ENCODE measurements around the gene ITM2B. TPM values are rescaled to one million over a fixed set of nuclear protein-coding genes. Genes with fewer than 3 reads are reported as not detected.

The ITM2B gene
- 100 to 1,000 TPM; 418 to 517 (median 511) TPM for total RNA-seq
- long read RNA-seq, donor 1, full-length matches to known transcripts: 558 of 570 reads
- long read RNA-seq, donor 1, partial matches to known transcripts: 9 of 570 reads
- long read RNA-seq, donor 1, other reads (novel, unspliced or antisense): 3 of 570 reads
- long read RNA-seq, donor 2, full-length matches to known transcripts: 553 of 696 reads
- long read RNA-seq, donor 2, partial matches to known transcripts: 137 of 696 reads
- long read RNA-seq, donor 2, other reads (novel, unspliced or antisense): 6 of 696 reads

DNA sequence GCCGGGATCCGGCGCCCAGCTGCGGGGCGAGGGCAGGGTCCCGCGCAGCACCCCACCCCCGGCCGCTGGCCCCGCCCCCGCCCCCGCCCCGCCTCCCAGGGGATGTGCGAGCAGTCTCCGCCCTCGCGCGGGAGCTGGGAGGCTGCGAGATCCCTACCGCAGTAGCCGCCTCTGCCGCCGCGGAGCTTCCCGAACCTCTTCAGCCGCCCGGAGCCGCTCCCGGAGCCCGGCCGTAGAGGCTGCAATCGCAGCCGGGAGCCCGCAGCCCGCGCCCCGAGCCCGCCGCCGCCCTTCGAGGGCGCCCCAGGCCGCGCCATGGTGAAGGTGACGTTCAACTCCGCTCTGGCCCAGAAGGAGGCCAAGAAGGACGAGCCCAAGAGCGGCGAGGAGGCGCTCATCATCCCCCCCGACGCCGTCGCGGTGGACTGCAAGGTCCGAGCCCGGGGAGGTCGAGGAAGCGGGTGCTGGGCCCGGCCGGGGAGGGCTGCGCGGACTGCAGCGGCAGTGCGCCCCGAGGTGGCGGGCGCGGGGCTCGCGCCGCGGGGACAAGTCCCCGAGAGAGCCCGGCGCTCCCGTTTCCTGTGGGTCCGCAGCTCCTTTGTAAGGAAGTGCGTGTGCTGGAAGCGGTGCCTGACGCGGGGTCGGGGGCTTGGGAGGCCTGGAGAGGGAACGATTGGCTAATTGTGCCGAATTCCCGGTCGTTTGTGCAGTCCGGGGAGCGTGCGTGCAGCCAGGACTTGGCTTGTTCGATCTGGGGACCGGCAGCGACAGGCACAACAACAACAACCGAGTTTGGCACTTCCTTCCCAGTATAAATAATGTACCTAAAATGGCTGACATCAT, at the start of gene ITM2B:
ITM2B (plus strand) TSS at position 161 of the 843 bp plus-strand sequence; CDS start at position 316, 155 bp downstream.
- TF ChIP-seq, protein P1, sequence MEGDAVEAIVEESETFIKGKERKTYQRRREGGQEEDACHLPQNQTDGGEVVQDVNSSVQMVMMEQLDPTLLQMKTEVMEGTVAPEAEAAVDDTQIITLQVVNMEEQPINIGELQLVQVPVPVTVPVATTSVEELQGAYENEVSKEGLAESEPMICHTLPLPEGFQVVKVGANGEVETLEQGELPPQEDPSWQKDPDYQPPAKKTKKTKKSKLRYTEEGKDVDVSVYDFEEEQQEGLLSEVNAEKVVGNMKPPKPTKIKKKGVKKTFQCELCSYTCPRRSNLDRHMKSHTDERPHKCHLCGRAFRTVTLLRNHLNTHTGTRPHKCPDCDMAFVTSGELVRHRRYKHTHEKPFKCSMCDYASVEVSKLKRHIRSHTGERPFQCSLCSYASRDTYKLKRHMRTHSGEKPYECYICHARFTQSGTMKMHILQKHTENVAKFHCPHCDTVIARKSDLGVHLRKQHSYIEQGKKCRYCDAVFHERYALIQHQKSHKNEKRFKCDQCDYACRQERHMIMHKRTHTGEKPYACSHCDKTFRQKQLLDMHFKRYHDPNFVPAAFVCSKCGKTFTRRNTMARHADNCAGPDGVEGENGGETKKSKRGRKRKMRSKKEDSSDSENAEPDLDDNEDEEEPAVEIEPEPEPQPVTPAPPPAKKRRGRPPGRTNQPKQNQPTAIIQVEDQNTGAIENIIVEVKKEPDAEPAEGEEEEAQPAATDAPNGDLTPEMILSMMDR (IDR thresholded peaks at IDR 0.05): no peak
- Histone ChIP-seq H3K36me3 (ENCODE audit: low read depth) (no peaks in the 10 kb centered on the region), H3K9me3 (no peaks in the 10 kb centered on the region), H3K4me3 (peak within 1 kb of the TSS; percentile 98), H3K4me1 (ENCODE audit: low read depth) (peaks cover 29% of the 10 kb centered on the region)
- intact Hi-C loops (cut with DNase I, micrococcal nuclease): no loop called here
- peak; percentile 84 to 91 (median 89) for DNase-seq
- peak; percentile 94 for ATAC-seq

DNA sequence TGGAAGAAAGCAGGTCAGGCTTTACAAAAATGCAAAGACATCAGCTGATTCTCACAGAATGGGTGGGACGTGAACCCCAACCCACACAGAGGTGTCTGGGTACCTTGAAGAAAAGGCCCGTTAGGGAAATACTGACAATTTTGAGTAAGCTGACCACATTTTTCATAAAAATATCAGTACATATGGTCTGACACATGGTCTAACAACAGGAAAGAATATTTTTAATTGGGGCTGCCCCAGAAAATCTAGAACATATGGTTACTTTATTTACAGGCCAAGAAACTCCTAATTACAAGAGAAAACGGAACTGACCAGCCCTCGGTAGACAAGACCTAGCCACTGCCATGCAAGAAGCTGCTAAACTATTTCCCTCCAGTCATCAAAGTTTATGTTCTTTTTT, 48.7 kb upstream of the ITM2B start:
- Histone ChIP-seq H3K9me3 (no peaks in the 10 kb centered on the region), H3K36me3 (ENCODE audit: low read depth) (no peaks in the 10 kb centered on the region), H3K4me3 (no peak overlapping the region), H3K4me1 (ENCODE audit: low read depth) (no peaks in the 10 kb centered on the region)
- DNase-seq (no peak), ATAC-seq (no peak)
- intact Hi-C loops (cut with DNase I, micrococcal nuclease): no loop called here
- TF ChIP-seq, protein P1 (IDR thresholded peaks at IDR 0.05): no peak

DNA sequence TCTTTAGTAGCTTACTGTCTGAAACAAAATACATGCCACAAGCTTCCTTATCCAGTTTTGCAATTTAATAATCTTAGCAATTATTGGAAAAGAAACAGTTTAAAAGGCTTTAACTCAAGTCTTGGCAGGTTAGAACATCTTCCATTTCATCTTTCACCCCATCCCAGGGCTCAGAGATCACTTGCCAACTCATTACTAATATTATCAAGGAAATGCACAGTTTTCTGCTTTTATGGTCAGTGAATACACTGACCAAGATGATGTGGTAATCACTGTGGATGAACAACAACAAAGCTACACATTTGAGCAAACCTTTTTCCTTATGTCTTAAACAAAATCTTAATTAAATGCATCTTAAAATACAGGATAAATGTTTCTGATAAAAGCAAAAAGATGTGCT, 48.0 kb upstream of the ITM2B start:
- TF ChIP-seq, protein P1 (IDR thresholded peaks at IDR 0.05): no peak
- H3K36me3 ChIP-seq (ENCODE audit: low read depth): no peaks in the 10 kb centered on the region
- H3K9me3 ChIP-seq: no peaks in the 10 kb centered on the region
- intact Hi-C loops (cut with DNase I, micrococcal nuclease): no loop called here
- ATAC-seq: no peak
- DNase-seq: no peak
- no peak overlapping the region for H3K4me3 ChIP-seq
- no peaks in the 10 kb centered on the region for H3K4me1 ChIP-seq (ENCODE audit: low read depth)

DNA sequence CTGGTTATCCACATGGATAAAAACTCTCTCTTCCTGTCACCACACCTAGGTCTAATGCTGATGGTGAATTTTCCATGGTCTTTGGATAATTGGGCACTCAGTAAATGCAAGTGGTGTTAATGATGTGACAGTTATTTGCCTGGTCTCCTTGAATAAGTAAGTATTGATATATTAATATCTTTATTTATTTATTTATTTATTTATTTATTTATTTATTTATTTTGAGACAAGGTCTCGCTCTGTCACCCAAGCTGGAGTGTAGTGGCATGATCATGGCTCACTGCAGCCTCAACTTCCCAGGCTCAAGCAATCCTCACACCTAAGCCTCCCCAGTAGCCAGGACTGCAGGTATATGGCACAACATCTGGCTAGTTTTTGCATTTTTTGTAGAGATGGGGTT, 46.3 kb upstream of the ITM2B start:
- Histone ChIP-seq H3K4me3 (no peak overlapping the region), H3K36me3 (ENCODE audit: low read depth) (no peaks in the 10 kb centered on the region), H3K4me1 (ENCODE audit: low read depth) (no peaks in the 10 kb centered on the region), H3K9me3 (no peaks in the 10 kb centered on the region)
- DNase-seq (no peak), ATAC-seq (no peak)
- intact Hi-C loops (cut with DNase I, micrococcal nuclease): no loop called here
- TF ChIP-seq, protein P1 (IDR thresholded peaks at IDR 0.05): no peak

DNA sequence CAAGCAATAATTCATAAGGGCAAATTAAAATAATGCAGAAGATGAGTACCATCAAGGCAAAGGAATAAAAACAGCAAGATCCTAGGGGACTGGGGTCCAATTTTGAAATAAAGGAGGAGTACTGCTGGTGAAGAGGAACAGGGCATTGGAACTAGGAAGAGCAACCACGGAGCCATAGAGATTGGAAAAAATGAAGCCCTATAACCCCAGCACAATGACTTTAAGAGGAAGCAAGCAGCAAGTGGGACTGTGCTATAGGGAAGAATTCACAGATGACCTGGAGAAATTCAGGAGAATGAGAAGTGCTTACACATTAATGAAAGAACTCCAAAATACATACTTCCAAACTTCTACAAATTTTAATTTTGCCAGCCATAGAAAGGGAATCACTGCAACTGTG, 44.9 kb upstream of the ITM2B start:
- no peaks in the 10 kb centered on the region for H3K9me3 ChIP-seq
- ATAC-seq: no peak
- no peaks in the 10 kb centered on the region for H3K4me1 ChIP-seq (ENCODE audit: low read depth)
- TF ChIP-seq, protein P1 (IDR thresholded peaks at IDR 0.05): no peak
- H3K36me3 ChIP-seq (ENCODE audit: low read depth): no peaks in the 10 kb centered on the region
- intact Hi-C loops (cut with DNase I, micrococcal nuclease): no loop called here
- DNase-seq: no peak
- H3K4me3 ChIP-seq: no peak overlapping the region
